Measurements from ENCODE around the gene RAP1B. TPM values are rescaled to one million over a fixed set of nuclear protein-coding genes. Genes with fewer than 3 reads are reported as not detected.

RAP1B gene
- polyA plus RNA-seq, 4 donors = 106 to 271 (median 130) TPM

- H3K36me3 ChIP-seq (ENCODE audit: control insufficient read depth in 3 of 3, insufficient read depth in 2 of 3, low read depth in 1 of 3, low read length in 3 of 3) = peaks cover 0 to 20% (median 0%) of the 10 kb centered on the region in 3 donors
- no peak overlapping the region for H3K27ac ChIP-seq (ENCODE audit: low read depth in 1 of 3, low read length in 2 of 3)
- H3K27me3 ChIP-seq (ENCODE audit: control insufficient read depth in 3 of 3, insufficient read depth in 3 of 3, low read length in 3 of 3) = no peaks in the 10 kb centered on the region
- H3K4me3 ChIP-seq (ENCODE audit: low read depth in 1 of 3, low read length in 3 of 3) = no peak overlapping the region
- H3K4me1 ChIP-seq (ENCODE audit: control insufficient read depth in 3 of 3, insufficient read depth in 2 of 3, low read depth in 1 of 3, low read length in 2 of 3) = no peaks in the 10 kb centered on the region
- FAIRE-seq (no peak), DNase-seq (no peak)
- 92 to 95% (median 94%) methylated on average over 1 of the region's 1 CpG for WGBS, 3 donors
- no peaks in the 10 kb centered on the region for H3K9me3 ChIP-seq (ENCODE audit: control insufficient read depth in 2 of 2, insufficient read depth in 1 of 2, low read depth in 1 of 2, low read length in 1 of 2)
Measured at GRCh38 chr12:68639396-68639767, 28.7 kb downstream of the RAP1B start.

GRCh38 chr12:68641138-68641537 lies 30.4 kb downstream of the RAP1B start:
- H3K27me3 ChIP-seq (ENCODE audit: control insufficient read depth in 3 of 3, insufficient read depth in 3 of 3, low read length in 3 of 3) = no peaks in the 10 kb centered on the region
- no peaks in the 10 kb centered on the region for H3K9me3 ChIP-seq (ENCODE audit: control insufficient read depth in 2 of 2, insufficient read depth in 1 of 2, low read depth in 1 of 2, low read length in 1 of 2)
- H3K4me1 ChIP-seq (ENCODE audit: control insufficient read depth in 3 of 3, insufficient read depth in 2 of 3, low read depth in 1 of 3, low read length in 2 of 3) = no peaks in the 10 kb centered on the region
- H3K4me3 ChIP-seq (ENCODE audit: low read depth in 1 of 3, low read length in 3 of 3) = no peak overlapping the region
- DNase-seq = no peak
- no peak for FAIRE-seq
- 43 to 66% (median 44%) methylated on average over 5 of the region's 5 CpGs for WGBS, 3 donors
- no peak overlapping the region for H3K27ac ChIP-seq (ENCODE audit: low read depth in 1 of 3, low read length in 2 of 3)
- peaks cover 0 to 24% (median 0%) of the 10 kb centered on the region in 3 donors for H3K36me3 ChIP-seq (ENCODE audit: control insufficient read depth in 3 of 3, insufficient read depth in 2 of 3, low read depth in 1 of 3, low read length in 3 of 3)

- DNase-seq = no peak
- no peak for FAIRE-seq
- WGBS, 3 donors = 92 to 96% (median 96%) methylated on average over 5 of the region's 5 CpGs
- Histone ChIP-seq H3K27me3 (ENCODE audit: control insufficient read depth in 3 of 3, insufficient read depth in 3 of 3, low read length in 3 of 3) (no peaks in the 10 kb centered on the region), H3K9me3 (ENCODE audit: control insufficient read depth in 2 of 2, insufficient read depth in 1 of 2, low read depth in 1 of 2, low read length in 1 of 2) (no peaks in the 10 kb centered on the region), H3K4me3 (ENCODE audit: low read depth in 1 of 3, low read length in 3 of 3) (no peak overlapping the region), H3K4me1 (ENCODE audit: control insufficient read depth in 3 of 3, insufficient read depth in 2 of 3, low read depth in 1 of 3, low read length in 2 of 3) (no peaks in the 10 kb centered on the region), H3K36me3 (ENCODE audit: control insufficient read depth in 3 of 3, insufficient read depth in 2 of 3, low read depth in 1 of 3, low read length in 3 of 3) (peaks cover 0 to 24% (median 2%) of the 10 kb centered on the region in 3 donors), H3K27ac (ENCODE audit: low read depth in 1 of 3, low read length in 2 of 3) (no peak overlapping the region)
Measured at GRCh38 chr12:68646484-68646883, 35.8 kb downstream of the RAP1B start.

GRCh38 chr12:68647507-68647906 lies 36.8 kb downstream of the RAP1B start:
- Histone ChIP-seq H3K9me3 (ENCODE audit: control insufficient read depth in 2 of 2, insufficient read depth in 1 of 2, low read depth in 1 of 2, low read length in 1 of 2) (no peaks in the 10 kb centered on the region), H3K27ac (ENCODE audit: low read depth in 1 of 3, low read length in 2 of 3) (no peak overlapping the region), H3K27me3 (ENCODE audit: control insufficient read depth in 3 of 3, insufficient read depth in 3 of 3, low read length in 3 of 3) (no peaks in the 10 kb centered on the region), H3K4me1 (ENCODE audit: control insufficient read depth in 3 of 3, insufficient read depth in 2 of 3, low read depth in 1 of 3, low read length in 2 of 3) (no peaks in the 10 kb centered on the region), H3K4me3 (ENCODE audit: low read depth in 1 of 3, low read length in 3 of 3) (no peak overlapping the region), H3K36me3 (ENCODE audit: control insufficient read depth in 3 of 3, insufficient read depth in 2 of 3, low read depth in 1 of 3, low read length in 3 of 3) (peaks cover 0 to 30% (median 7%) of the 10 kb centered on the region in 3 donors)
- 80 to 93% (median 82%) methylated on average over 1 of the region's 1 CpG for WGBS, 3 donors
- no peak for DNase-seq
- no peak for FAIRE-seq

- Histone ChIP-seq H3K27me3 (ENCODE audit: control insufficient read depth in 3 of 3, insufficient read depth in 3 of 3, low read length in 3 of 3) (no peaks in the 10 kb centered on the region), H3K9me3 (ENCODE audit: control insufficient read depth in 2 of 2, insufficient read depth in 1 of 2, low read depth in 1 of 2, low read length in 1 of 2) (no peaks in the 10 kb centered on the region), H3K27ac (ENCODE audit: low read depth in 1 of 3, low read length in 2 of 3) (no peak overlapping the region), H3K4me1 (ENCODE audit: control insufficient read depth in 3 of 3, insufficient read depth in 2 of 3, low read depth in 1 of 3, low read length in 2 of 3) (no peaks in the 10 kb centered on the region), H3K4me3 (ENCODE audit: low read depth in 1 of 3, low read length in 3 of 3) (no peak overlapping the region), H3K36me3 (ENCODE audit: control insufficient read depth in 3 of 3, insufficient read depth in 2 of 3, low read depth in 1 of 3, low read length in 3 of 3) (peaks cover 0 to 30% (median 8%) of the 10 kb centered on the region in 3 donors)
- WGBS, 3 donors = 59 to 89% (median 70%) methylated on average over 3 of the region's 3 CpGs
- DNase-seq = no peak
- no peak for FAIRE-seq
Measured at GRCh38 chr12:68648179-68648578, 37.5 kb downstream of the RAP1B start.

- H3K4me3 ChIP-seq (ENCODE audit: low read depth in 1 of 3, low read length in 3 of 3) = no peak overlapping the region
- H3K9me3 ChIP-seq (ENCODE audit: control insufficient read depth in 2 of 2, insufficient read depth in 1 of 2, low read depth in 1 of 2, low read length in 1 of 2) = no peaks in the 10 kb centered on the region
- peaks cover 0 to 2% (median 0%) of the 10 kb centered on the region in 3 donors for H3K4me1 ChIP-seq (ENCODE audit: control insufficient read depth in 3 of 3, insufficient read depth in 2 of 3, low read depth in 1 of 3, low read length in 2 of 3)
- no peaks in the 10 kb centered on the region for H3K27me3 ChIP-seq (ENCODE audit: control insufficient read depth in 3 of 3, insufficient read depth in 3 of 3, low read length in 3 of 3)
- H3K36me3 ChIP-seq (ENCODE audit: control insufficient read depth in 3 of 3, insufficient read depth in 2 of 3, low read depth in 1 of 3, low read length in 3 of 3) = peaks cover 0 to 12% (median 4%) of the 10 kb centered on the region in 3 donors
- FAIRE-seq = no peak
- 81 to 95% (median 88%) methylated on average over 3 of the region's 3 CpGs for WGBS, 3 donors
- H3K27ac ChIP-seq (ENCODE audit: low read depth in 1 of 3, low read length in 2 of 3) = peak overlapping the region in 1 of 3 donors; percentile 11
- no peak for DNase-seq
Measured at GRCh38 chr12:68665016-68665569, 54.4 kb downstream of the RAP1B start.

- Histone ChIP-seq H3K27ac (ENCODE audit: low read depth in 1 of 3, low read length in 2 of 3) (no peak overlapping the region), H3K9me3 (ENCODE audit: control insufficient read depth in 2 of 2, insufficient read depth in 1 of 2, low read depth in 1 of 2, low read length in 1 of 2) (no peaks in the 10 kb centered on the region), H3K4me1 (ENCODE audit: control insufficient read depth in 3 of 3, insufficient read depth in 2 of 3, low read depth in 1 of 3, low read length in 2 of 3) (peaks cover 0 to 2% (median 0%) of the 10 kb centered on the region in 3 donors), H3K4me3 (ENCODE audit: low read depth in 1 of 3, low read length in 3 of 3) (no peak overlapping the region), H3K36me3 (ENCODE audit: control insufficient read depth in 3 of 3, insufficient read depth in 2 of 3, low read depth in 1 of 3, low read length in 3 of 3) (peaks cover 0 to 9% (median 4%) of the 10 kb centered on the region in 3 donors), H3K27me3 (ENCODE audit: control insufficient read depth in 3 of 3, insufficient read depth in 3 of 3, low read length in 3 of 3) (no peaks in the 10 kb centered on the region)
- DNase-seq (no peak), FAIRE-seq (no peak)
- 73 to 82% (median 81%) methylated on average over 1 of the region's 1 CpG for WGBS, 3 donors
Measured at GRCh38 chr12:68667291-68667690, 56.6 kb downstream of the RAP1B start.

GRCh38 chr12:68667896-68668295 lies 57.2 kb downstream of the RAP1B start:
- 54 to 75% (median 64%) methylated on average over 1 of the region's 1 CpG for WGBS, 3 donors
- Histone ChIP-seq H3K4me1 (ENCODE audit: control insufficient read depth in 3 of 3, insufficient read depth in 2 of 3, low read depth in 1 of 3, low read length in 2 of 3) (peaks cover 0 to 2% (median 0%) of the 10 kb centered on the region in 3 donors), H3K4me3 (ENCODE audit: low read depth in 1 of 3, low read length in 3 of 3) (no peak overlapping the region)

GRCh38 chr12:68671179-68671578 lies 60.5 kb downstream of the RAP1B start:
- no peak for DNase-seq
- Histone ChIP-seq H3K9me3 (ENCODE audit: control insufficient read depth in 2 of 2, insufficient read depth in 1 of 2, low read depth in 1 of 2, low read length in 1 of 2) (no peaks in the 10 kb centered on the region), H3K4me3 (ENCODE audit: low read depth in 1 of 3, low read length in 3 of 3) (no peak overlapping the region), H3K36me3 (ENCODE audit: control insufficient read depth in 3 of 3, insufficient read depth in 2 of 3, low read depth in 1 of 3, low read length in 3 of 3) (peaks cover 0 to 2% (median 0%) of the 10 kb centered on the region in 3 donors), H3K27me3 (ENCODE audit: control insufficient read depth in 3 of 3, insufficient read depth in 3 of 3, low read length in 3 of 3) (no peaks in the 10 kb centered on the region), H3K4me1 (ENCODE audit: control insufficient read depth in 3 of 3, insufficient read depth in 2 of 3, low read depth in 1 of 3, low read length in 2 of 3) (peaks cover 0 to 2% (median 0%) of the 10 kb centered on the region in 3 donors), H3K27ac (ENCODE audit: low read depth in 1 of 3, low read length in 2 of 3) (no peak overlapping the region)
- FAIRE-seq = no peak
- WGBS, 3 donors = 76 to 89% (median 81%) methylated on average over 4 of the region's 4 CpGs

More at GRCh38 chr12:68667896-68668295, 57.2 kb downstream of the RAP1B start:
- FAIRE-seq (no peak), DNase-seq (no peak)
- Histone ChIP-seq H3K36me3 (ENCODE audit: control insufficient read depth in 3 of 3, insufficient read depth in 2 of 3, low read depth in 1 of 3, low read length in 3 of 3) (peaks cover 0 to 6% (median 4%) of the 10 kb centered on the region in 3 donors), H3K27me3 (ENCODE audit: control insufficient read depth in 3 of 3, insufficient read depth in 3 of 3, low read length in 3 of 3) (no peaks in the 10 kb centered on the region), H3K9me3 (ENCODE audit: control insufficient read depth in 2 of 2, insufficient read depth in 1 of 2, low read depth in 1 of 2, low read length in 1 of 2) (no peaks in the 10 kb centered on the region), H3K27ac (ENCODE audit: low read depth in 1 of 3, low read length in 2 of 3) (no peak overlapping the region)

Measured in small intestine (tissue), 7 donors.